ENCODE results near the gene SYT12.

The SYT12 gene

GRCh38 chr11:67024410-67024809 lies 1.5 kb downstream of the SYT12 start:
- Histone ChIP-seq H3K4me3 (ENCODE audit: low read depth in 1 of 2, low read length in 2 of 2) (no peak overlapping the region), H3K4me2 (ENCODE audit: insufficient read depth, low read length) (no peak overlapping the region), H3K27ac (ENCODE audit: low read length) (no peak overlapping the region), H3K4me1 (ENCODE audit: insufficient read depth, low read length) (peaks cover 17% of the 10 kb centered on the region), H3K9me3 (ENCODE audit: insufficient read depth, low read length, severe bottlenecking) (no peaks in the 10 kb centered on the region), H3K27me3 (ENCODE audit: insufficient read depth, low read length, poor library complexity) (peaks cover 10% of the 10 kb centered on the region), H4K20me1 (ENCODE audit: insufficient read depth, low read length) (peaks cover 14% of the 10 kb centered on the region), H2AFZ (ENCODE audit: low read depth, low read length) (no peak overlapping the region), H3K79me2 (ENCODE audit: insufficient read depth, low read length) (no peaks in the 10 kb centered on the region), H3K36me3 (ENCODE audit: insufficient read depth, low read length) (no peaks in the 10 kb centered on the region), H3K9ac (ENCODE audit: low read depth, low read length) (no peak overlapping the region)
- ATAC-seq (ENCODE audit: insufficient read depth, low read depth) = peak; percentile 96
- no peak for TF ChIP-seq EZH2 (IDR thresholded peaks at IDR 0.05; ENCODE audit: borderline replicate concordance, low read depth, low read length, severe bottlenecking)
- no peak for TF ChIP-seq CTCF (IDR thresholded peaks at IDR 0.05; ENCODE audit: borderline replicate concordance, extremely low read depth, low read length, poor library complexity, severe bottlenecking)
- DNase-seq = peak; percentile 88

- H3K79me2 ChIP-seq (ENCODE audit: insufficient read depth, low read length) = no peaks in the 10 kb centered on the region
- peaks cover 14% of the 10 kb centered on the region for H4K20me1 ChIP-seq (ENCODE audit: insufficient read depth, low read length)
- H3K36me3 ChIP-seq (ENCODE audit: insufficient read depth, low read length) = no peaks in the 10 kb centered on the region
- no peak for DNase-seq
- H3K4me2 ChIP-seq (ENCODE audit: insufficient read depth, low read length) = no peak overlapping the region
- no peak overlapping the region for H3K9ac ChIP-seq (ENCODE audit: low read depth, low read length)
- TF ChIP-seq EZH2 (IDR thresholded peaks at IDR 0.05; ENCODE audit: borderline replicate concordance, low read depth, low read length, severe bottlenecking) (no peak), CTCF (IDR thresholded peaks at IDR 0.05; ENCODE audit: borderline replicate concordance, extremely low read depth, low read length, poor library complexity, severe bottlenecking) (no peak)
- no peak for ATAC-seq (ENCODE audit: insufficient read depth, low read depth)
- H3K9me3 ChIP-seq (ENCODE audit: insufficient read depth, low read length, severe bottlenecking) = no peaks in the 10 kb centered on the region
- no peak overlapping the region for H3K4me3 ChIP-seq (ENCODE audit: low read depth in 1 of 2, low read length in 2 of 2)
- no peak overlapping the region for H2AFZ ChIP-seq (ENCODE audit: low read depth, low read length)
- peaks cover 17% of the 10 kb centered on the region for H3K4me1 ChIP-seq (ENCODE audit: insufficient read depth, low read length)
- no peak overlapping the region for H3K27ac ChIP-seq (ENCODE audit: low read length)
- peaks cover 13% of the 10 kb centered on the region for H3K27me3 ChIP-seq (ENCODE audit: insufficient read depth, low read length, poor library complexity)
These were observed 2.0 kb downstream of the SYT12 start for GRCh38 chr11:67024966-67025365.

GRCh38 chr11:67025750-67026149 lies 2.8 kb downstream of the SYT12 start:
- H3K9ac ChIP-seq (ENCODE audit: low read depth, low read length) = no peak overlapping the region
- ATAC-seq (ENCODE audit: insufficient read depth, low read depth) = no peak
- no peak overlapping the region for H3K4me2 ChIP-seq (ENCODE audit: insufficient read depth, low read length)
- no peaks in the 10 kb centered on the region for H3K9me3 ChIP-seq (ENCODE audit: insufficient read depth, low read length, severe bottlenecking)
- no peak for TF ChIP-seq EZH2 (IDR thresholded peaks at IDR 0.05; ENCODE audit: borderline replicate concordance, low read depth, low read length, severe bottlenecking)
- no peak overlapping the region for H3K4me3 ChIP-seq (ENCODE audit: low read depth in 1 of 2, low read length in 2 of 2)
- DNase-seq = no peak
- peaks cover 10% of the 10 kb centered on the region for H4K20me1 ChIP-seq (ENCODE audit: insufficient read depth, low read length)
- no peak overlapping the region for H2AFZ ChIP-seq (ENCODE audit: low read depth, low read length)
- H3K4me1 ChIP-seq (ENCODE audit: insufficient read depth, low read length) = peaks cover 17% of the 10 kb centered on the region
- H3K79me2 ChIP-seq (ENCODE audit: insufficient read depth, low read length) = no peaks in the 10 kb centered on the region
- H3K27me3 ChIP-seq (ENCODE audit: insufficient read depth, low read length, poor library complexity) = peaks cover 15% of the 10 kb centered on the region
- no peaks in the 10 kb centered on the region for H3K36me3 ChIP-seq (ENCODE audit: insufficient read depth, low read length)
- no peak overlapping the region for H3K27ac ChIP-seq (ENCODE audit: low read length)

- Histone ChIP-seq H3K9ac (ENCODE audit: low read depth, low read length) (no peak overlapping the region), H3K4me2 (ENCODE audit: insufficient read depth, low read length) (no peak overlapping the region), H4K20me1 (ENCODE audit: insufficient read depth, low read length) (peaks cover 15% of the 10 kb centered on the region), H3K27me3 (ENCODE audit: insufficient read depth, low read length, poor library complexity) (peaks cover 15% of the 10 kb centered on the region), H3K27ac (ENCODE audit: low read length) (no peak overlapping the region), H3K4me1 (ENCODE audit: insufficient read depth, low read length) (peaks cover 17% of the 10 kb centered on the region), H3K9me3 (ENCODE audit: insufficient read depth, low read length, severe bottlenecking) (no peaks in the 10 kb centered on the region), H3K4me3 (ENCODE audit: low read depth in 1 of 2, low read length in 2 of 2) (no peak overlapping the region), H2AFZ (ENCODE audit: low read depth, low read length) (no peak overlapping the region), H3K36me3 (ENCODE audit: insufficient read depth, low read length) (no peaks in the 10 kb centered on the region), H3K79me2 (ENCODE audit: insufficient read depth, low read length) (no peaks in the 10 kb centered on the region)
- DNase-seq = no peak
- no peak for ATAC-seq (ENCODE audit: insufficient read depth, low read depth)
- TF ChIP-seq CTCF (IDR thresholded peaks at IDR 0.05; ENCODE audit: borderline replicate concordance, extremely low read depth, low read length, poor library complexity, severe bottlenecking) (no peak), EZH2 (IDR thresholded peaks at IDR 0.05; ENCODE audit: borderline replicate concordance, low read depth, low read length, severe bottlenecking) (no peak)
These were observed 4.0 kb downstream of the SYT12 start for GRCh38 chr11:67026941-67027340.
